ENCODE measurements around the gene GID4.

Gene GID4

GRCh38 chr17:18045691-18046350 is 6.6 kb downstream of the GID4 start:
- no peak for DNase-seq

DNA sequence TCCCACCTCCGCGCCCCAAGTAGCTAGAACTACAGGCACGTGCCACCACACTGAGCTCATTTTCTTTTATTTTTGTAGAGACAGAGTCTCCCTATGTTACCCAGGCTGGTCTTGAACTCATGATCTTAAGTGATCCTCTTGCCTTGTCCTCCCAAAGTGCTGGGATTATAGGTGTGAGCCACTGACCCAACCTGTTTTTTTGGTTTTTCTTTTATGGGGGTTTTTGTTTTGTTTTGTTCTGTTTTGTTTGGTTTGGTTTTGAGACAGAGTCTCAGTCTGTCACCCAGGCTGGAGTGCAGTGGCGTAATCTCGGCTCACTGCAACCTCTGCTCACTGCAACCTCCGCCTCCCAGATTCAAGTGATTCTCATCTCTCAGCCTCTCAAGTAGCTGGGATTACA is 16.4 kb downstream of the GID4 start:
- no peak for DNase-seq

DNA sequence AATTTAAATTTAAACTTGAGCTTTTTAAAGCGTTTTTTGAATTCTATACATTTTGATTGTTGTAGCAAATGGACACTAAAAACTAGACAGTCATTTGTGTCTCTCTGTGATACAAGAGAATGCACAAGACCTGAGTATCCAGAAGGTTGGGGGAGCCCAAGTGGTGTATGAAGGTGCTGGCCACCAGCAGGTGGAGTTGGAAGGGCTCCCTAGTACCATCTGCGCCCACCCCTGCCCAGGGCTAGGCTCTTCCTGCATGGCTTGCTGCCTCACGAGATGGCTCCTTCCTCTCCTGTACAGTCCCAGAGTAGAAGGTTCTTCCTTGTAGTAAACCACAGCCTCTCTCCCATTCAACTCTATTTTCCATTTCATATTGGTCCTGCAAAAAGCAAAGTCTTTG is 17.0 kb downstream of the GID4 start:
- DNase-seq: no peak

DNA sequence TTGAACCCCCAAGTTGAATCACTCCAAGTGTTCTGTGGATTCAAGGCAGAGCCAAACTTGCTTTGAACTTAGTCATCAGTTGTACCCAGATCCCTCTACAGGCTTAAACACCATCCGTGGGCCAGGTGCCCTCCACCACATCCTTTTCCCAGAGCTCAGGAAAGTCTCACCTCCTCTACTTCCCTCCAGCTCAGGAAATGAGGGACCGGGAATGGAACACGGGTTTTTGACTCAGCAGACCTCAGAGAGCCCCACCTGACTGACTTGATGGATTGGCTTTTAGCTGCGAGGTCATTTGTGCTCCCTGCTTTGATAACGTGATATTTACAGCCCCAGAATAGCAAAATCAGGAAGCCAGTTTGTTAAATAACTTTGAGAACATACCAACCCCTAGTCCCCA is 20.1 kb downstream of the GID4 start:
- no peak for DNase-seq

DNA sequence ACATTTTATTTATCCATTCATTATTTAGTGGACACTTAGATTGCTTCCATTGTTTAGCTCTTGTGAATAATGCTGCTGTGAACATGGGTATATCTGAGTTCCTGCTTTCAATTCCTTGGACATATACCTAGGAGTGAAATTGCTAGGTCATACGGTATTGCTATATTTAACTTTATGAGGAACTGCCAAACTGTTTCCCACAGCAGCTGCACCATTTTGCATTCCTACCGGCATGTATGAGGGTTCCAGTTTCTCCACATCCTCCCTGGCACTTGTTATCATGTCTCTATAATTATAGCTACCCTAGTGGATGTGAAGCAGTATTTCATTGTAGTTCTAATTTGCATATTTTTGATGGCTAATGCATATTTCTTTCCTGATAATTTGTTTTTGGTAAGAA is 24.8 kb downstream of the GID4 start:
- no peak for DNase-seq

- no peak for DNase-seq
These were observed 26.3 kb downstream of the GID4 start for GRCh38 chr17:18065546-18065945.

- DNase-seq: no peak
These were observed 27.7 kb downstream of the GID4 start for GRCh38 chr17:18066866-18067265.

GRCh38 chr17:18069101-18069500 is 29.9 kb downstream of the GID4 start:
- no peak for DNase-seq

DNA sequence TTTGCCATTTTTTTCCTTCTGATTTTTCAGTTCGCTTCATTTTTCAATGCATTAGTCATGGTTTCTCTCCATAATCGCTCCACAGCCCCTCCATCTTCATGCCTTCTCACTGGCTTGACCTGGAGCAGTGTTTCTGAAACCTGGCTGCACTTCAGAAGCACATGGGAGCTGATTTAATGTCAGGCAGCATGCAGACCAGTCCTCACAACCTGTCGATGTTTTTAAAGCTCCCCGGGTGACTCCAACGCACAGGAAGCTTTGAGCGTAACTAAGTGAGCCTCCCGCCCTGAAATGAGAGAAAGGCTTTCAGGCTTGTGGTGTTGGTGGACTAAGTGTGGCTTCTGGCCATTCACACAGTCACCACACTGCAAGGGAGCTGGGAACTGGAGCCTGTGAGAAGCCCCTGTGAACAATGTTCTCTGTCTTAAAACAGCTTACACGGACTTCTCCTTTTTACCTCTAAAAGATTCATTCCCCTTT is 31.7 kb downstream of the GID4 start:
- DNase-seq: peak; percentile 14

GRCh38 chr17:18071751-18072150 is 32.5 kb downstream of the GID4 start:
- DNase-seq: no peak

DNA sequence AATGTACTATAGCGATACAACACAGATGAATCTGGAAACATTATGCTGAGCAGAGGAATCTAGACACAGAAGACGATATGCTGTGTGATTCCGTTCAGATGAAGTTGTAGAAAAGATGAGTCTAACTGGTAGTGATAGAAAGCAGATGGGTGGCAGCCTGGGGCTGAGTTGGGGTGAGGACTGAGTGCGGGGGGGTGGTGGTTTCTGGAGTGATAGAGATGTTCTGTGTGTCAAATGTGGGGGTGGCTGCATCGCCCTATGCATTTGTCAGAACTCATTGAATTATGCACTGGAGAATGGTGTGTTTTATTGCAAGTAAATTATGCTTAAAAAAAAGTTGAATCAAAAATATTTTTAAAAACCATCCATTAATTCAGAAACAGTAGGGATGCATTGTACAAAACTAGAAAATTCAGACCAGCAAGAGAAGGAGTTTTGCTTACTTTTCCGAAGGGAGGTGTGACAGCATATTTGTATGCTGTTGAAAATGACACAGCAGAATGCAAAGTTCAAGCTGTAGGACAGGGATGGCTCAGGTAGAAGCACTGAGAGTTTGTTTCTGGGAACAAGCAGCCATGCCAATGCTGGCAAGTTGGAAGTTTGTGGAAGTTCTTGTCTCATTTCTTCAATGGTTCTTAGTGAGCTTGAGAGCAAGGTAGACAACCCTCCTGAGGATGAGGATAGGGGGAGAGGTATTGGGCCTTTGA is 35.5 kb downstream of the GID4 start:
- no peak for DNase-seq

GRCh38 chr17:18076936-18077335 is 37.7 kb downstream of the GID4 start:
- no peak for DNase-seq

- DNase-seq: no peak
These were observed 40.3 kb downstream of the GID4 start for GRCh38 chr17:18079543-18079942.

GRCh38 chr17:18084256-18084655 is 45.0 kb downstream of the GID4 start:
- DNase-seq: no peak

DNA sequence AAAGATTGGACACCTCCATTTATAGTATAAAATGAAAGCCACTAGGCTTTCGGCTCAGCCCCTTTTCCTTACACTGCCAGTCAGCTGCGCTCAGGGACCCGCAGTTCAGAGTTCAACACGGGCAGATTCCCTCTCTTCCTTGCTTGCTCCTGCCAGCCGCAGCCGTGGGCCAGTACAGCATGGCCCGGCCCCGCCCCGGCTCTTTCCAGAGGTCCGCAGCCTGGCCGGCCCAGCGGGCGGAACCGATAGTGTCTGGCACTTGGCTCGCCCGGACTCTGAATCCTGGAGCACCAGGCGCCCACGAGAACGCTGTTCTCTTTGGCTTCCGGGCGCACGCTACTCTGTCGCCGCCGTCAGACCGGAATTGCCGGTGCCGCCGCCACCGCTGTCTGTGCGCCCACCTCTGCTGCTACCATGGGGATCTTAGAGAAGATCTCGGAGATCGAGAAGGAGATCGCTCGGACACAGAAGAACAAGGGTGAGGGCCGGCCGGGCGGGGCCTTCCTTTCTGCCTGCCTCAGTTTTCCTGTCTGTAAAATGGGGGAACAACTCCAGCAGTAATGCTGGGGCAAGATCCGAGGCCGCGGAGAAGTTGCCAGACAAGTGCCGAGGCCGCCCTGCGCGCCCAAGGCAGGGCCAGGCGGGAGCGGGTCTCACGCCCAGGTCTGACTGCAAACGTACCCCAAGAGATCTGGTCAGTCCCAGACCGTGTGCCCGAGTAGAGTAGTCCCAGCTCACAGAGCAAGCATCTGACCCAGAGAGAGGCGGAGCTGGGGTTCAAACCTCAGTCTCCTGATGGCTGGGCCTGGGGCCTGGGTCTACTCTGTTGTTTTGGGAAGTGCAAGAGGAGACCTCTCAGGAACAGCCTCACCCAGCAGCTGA is 48.6 kb downstream of the GID4 start, which contains the start of gene DRG2:
Gene DRG2, plus strand, starts transcription at position 339 of the 882 bp plus-strand sequence. Its CDS starts 76 bp downstream, at position 415.
- DNase-seq: peak; percentile 90

GRCh38 chr17:18089613-18090012 is 50.4 kb downstream of the GID4 start:
- no peak for DNase-seq

DNA sequence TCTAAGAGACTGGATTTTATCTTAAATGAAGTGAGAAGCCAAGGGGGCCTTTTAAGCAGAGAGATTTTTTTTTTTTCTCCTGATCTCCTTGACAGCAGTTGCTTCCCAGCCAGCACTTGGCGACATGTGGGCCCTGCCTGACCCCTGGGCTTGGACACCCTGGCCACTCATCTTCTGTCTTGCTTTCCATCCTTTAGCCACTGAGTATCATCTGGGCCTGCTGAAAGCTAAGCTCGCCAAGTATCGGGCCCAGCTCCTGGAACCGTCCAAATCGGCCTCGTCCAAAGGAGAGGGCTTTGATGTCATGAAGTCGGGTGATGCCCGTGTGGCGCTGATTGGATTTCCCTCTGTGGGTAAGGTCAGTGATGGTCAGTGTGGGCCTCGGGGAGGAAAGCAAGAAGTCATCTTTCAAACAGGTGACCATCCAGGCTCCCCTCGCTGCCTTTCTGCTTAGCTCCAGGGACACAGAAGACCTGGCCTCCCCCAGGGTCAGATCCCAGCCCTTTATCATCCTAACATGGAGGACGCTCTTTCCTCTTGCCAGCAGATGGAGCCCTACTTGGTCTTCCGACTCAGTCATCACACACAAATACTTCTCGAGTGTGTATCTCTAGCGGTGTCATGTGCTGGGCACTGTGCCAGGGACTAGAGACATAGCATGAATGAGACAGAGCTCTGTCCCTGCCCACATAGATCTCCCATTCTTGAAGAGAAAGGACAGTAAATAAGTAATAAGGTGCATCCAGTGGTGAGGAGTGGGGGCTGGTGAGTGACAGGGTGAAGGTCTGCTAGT is 54.6 kb downstream of the GID4 start:
- no peak for DNase-seq

- DNase-seq: no peak
These were observed 55.2 kb downstream of the GID4 start for GRCh38 chr17:18094409-18094807.

GRCh38 chr17:18099516-18099915 is 60.3 kb downstream of the GID4 start:
- no peak for DNase-seq

DNA sequence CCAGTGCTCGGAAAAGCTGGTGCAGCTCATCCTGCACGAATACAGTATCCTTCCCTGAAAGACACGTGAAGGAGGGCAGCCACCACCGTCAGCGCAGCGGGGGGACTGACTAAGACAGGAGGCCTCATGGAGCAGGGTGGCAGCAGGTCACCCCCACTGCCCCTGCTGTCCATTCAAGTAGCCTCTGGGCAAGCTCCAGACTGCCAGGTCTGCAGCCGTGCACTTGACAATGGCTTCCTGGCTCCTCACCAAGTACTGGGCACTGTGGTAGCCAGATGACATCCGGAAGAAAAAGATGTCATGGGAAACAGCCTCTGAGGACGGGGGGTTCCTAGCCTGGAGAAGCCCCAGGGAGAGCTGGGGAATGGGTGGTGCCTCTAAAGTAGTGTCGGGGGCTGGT is 61.4 kb downstream of the GID4 start:
- no peak for DNase-seq

GRCh38 chr17:18101828-18102227 is 62.6 kb downstream of the GID4 start:
- no peak for DNase-seq

DNA sequence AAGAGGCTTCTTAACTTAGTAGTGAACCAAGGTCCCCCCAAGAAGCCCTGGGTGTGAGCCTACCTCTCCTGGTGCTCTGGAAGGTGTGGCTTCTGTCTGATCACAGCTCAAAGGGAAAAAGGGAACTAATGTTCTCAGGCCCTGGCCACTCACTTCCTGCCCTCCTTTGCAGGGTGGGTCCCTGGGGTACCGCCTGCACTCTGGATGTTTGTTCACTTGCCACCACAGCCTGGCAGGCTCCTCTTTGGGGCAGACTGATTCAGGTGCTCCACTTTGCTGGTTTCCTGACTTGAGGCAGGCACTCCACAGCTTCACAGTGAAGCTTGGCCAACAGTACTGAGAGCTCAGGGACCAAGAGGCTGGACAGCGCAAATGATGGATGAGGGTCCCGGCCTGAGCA is 63.4 kb downstream of the GID4 start:
- no peak for DNase-seq

DNA sequence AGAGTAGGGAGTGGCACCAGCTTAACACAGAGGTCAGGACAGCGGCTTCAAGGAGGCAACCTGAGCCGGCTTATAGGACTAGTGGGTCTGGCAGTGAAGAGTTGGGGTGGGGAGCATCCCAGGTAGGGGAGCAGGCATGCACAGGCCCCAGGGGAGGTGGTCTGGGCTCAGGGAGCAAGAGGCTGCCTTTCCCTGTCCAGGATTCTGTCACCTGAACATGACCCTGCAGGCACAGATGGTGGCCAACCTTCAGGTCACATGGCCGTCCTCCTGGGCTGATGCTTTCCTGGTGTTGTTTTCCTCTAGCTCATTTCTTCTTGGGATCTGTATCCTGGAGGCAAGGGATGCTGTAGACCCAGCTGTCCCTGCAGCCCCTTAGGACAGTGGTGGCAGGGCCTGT is 65.8 kb downstream of the GID4 start:
- DNase-seq: no peak
